ENCODE measurements around the gene LCN12.

LCN12 gene

DNA sequence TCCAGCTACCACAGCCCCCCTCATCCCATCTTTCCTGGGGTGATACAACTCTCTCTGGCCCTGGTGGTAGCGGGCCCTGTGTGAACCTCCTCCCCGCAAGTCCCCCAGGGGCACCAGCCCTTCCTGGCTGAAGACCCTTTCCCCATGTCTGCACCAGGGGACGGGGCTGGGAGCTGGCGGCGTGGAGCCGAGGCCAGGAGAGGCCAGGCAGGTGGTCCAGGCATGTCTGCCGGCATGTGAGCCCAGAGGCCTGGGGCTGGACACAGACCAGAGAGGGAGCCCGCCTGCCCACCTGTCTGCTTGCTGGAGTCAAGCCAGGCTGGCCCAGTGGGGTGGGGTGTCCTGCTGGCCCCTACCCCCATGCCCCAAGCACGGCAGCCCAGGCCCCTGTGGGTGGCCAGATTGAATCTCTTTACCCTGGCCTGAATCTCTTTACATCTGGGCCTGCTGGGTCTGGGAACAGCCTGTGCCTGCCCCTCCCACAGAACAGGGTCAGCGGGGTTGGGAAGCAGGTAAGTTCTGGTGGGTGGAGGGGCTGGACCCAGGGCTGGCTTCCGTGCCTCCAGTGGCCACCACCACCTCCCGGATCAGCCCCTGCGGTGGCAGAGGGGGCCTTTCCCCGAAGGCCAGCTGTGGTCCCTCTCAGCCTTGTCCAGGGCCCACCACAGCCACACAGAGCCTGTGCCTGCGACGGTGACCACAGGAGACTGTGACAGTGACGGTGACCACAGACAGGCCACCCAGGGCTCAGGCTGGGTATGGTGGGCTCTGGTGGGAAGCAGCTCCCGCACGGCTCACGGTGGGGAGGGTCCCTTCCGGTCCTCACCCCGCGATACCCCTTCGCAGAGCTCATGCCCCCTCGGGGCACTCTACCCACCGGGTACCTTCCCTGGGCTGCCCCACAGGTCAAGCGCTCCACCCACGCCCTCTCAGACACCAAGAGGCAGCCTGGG lies 7.1 kb downstream of the LCN12 start:
- DNase-seq (ENCODE audit: low spot score) = no peak

- DNase-seq (ENCODE audit: low spot score) = no peak
These were observed 8.3 kb downstream of the LCN12 start for GRCh38 chr9:136960212-136960937.

- no peak for DNase-seq (ENCODE audit: low spot score)
These were observed 8.8 kb downstream of the LCN12 start for GRCh38 chr9:136960938-136961275.

GRCh38 chr9:136961279-136962065 lies 9.4 kb downstream of the LCN12 start:
- peak; percentile 61 for DNase-seq (ENCODE audit: low spot score)

DNA sequence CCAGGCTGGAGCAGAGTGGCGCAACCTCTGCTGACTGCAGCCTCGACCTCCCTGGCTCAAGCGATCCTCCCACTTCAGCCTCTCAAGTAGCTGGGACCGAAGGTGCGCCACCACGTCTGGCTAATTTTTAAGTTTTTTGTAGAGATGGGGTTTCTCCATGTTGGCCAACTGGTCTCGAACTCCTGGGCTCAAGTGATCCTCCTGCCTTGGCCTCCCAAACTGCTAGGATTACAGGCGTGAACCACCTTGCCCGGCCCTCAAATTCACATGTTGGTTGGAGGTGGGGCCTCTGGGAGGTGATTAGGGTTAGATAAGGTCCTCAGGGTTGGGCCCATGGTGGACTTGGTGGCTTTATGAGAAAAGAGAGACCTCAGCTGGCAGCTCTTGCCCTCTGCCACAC lies 10.1 kb downstream of the LCN12 start:
- no peak for DNase-seq (ENCODE audit: low spot score)

DNA sequence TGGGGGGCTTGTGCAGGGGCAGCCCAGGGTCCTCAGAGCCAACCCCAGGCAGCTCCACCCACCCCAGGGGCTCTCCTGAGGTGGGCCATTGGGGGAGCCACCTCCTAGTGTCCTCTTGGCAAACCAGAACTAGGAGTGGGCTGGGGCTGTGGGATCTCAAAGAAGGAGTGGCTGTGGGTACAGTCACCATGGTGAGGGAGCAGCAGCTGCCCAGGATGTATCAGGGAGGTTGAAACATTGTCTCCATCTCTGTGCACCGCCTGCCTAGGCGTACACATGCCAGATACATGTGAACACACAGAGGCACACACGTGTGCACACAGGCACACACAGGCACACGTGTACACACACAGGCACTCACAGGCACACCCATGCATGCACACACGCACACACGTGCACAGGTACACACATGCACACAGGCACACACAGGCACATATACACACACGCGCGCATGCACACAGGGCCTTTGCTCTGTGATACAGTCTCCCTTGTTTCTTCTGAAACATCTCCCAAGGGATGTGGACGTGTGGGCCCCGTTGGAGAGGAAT lies 10.7 kb downstream of the LCN12 start:
- DNase-seq (ENCODE audit: low spot score) = no peak

- no peak for DNase-seq (ENCODE audit: low spot score)
These were observed 11.3 kb downstream of the LCN12 start for GRCh38 chr9:136963341-136963740.

DNA sequence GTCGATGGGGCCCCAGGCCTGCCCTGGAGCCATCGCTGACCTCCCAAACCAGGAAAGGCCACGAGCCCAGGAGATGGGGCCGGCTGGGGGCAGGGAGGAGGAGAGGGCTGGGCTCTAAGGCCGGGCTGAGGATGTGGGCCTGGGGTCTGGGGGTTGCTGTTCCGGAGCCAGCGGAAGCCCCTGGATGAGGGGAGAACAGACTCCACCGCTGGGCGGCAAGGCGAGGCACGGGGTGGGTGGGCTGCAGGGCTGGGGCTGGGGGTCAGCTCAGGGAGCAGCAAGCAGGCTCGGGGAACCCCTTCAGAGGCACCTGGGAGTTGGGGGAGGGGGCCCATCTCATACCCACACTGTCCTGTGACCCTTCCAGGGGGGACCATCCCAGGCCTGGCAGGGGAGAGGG lies 11.7 kb downstream of the LCN12 start:
- DNase-seq (ENCODE audit: low spot score) = no peak

GRCh38 chr9:136964171-136964689 lies 12.2 kb downstream of the LCN12 start:
- DNase-seq (ENCODE audit: low spot score) = no peak

- DNase-seq (ENCODE audit: low spot score) = no peak
These were observed 12.9 kb downstream of the LCN12 start for GRCh38 chr9:136964833-136965422.

GRCh38 chr9:136965771-136966484 lies 13.9 kb downstream of the LCN12 start:
- no peak for DNase-seq (ENCODE audit: low spot score)

DNA sequence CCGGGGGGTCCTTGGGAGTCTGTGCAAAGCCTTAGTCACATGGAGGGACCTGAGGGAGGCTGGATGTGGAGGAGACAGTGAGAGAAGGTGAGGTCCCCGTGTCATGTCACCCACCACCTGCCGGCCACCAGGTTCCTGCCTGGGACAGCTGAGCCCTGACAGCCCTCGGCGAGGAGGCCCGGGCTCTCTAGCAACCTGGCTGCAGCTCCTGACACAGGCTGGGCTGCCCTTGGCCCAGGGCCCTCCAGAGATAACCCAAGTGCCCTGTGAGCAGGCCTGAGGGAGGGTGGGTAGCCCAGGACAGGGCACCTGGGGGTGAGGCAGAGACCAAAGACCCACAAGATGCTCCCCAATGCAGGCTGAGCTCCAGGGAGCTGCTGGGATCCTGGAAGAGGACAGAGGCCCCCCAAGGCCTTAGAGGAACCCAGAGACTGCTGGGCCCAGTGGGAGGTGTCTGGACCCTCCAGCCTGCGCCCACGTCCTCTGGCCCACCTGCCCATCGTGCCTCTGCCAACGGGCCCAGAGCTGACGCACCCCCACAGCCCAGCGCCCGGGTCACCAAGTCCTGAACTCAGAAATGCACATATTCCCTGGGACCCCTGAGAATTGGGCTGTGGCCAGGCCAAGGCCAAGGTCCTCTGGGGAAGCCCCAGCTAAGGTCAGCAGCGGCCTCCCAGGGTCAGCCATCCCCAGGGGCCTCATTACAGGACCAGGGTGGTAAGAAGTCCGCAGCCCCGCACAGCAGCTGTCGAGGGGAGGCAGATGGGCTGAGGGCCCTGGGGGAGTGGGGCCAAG lies 16.5 kb downstream of the LCN12 start:
- no peak for DNase-seq (ENCODE audit: low spot score)

DNA sequence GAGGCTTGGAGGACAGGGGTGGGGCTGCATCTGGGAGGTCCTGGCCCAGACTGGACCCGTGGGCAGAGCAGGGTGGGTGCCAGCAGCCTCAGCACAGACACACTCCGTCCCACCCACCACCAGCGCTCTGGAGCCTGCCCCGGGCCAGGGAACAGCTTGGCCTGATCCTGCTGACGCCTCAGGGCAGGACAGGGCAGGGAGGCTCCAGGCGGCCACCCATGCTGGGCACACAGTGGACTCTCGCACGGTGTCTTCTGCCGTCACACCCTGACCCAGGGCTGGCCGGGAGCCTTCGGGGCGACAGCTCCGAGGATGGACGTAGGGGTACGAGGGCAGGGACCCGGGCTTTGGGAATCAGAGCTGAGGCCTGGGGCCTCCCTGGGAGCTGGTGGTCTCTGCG lies 17.1 kb downstream of the LCN12 start:
- DNase-seq (ENCODE audit: low spot score) = no peak

GRCh38 chr9:136969774-136970173 lies 17.7 kb downstream of the LCN12 start:
- no peak for DNase-seq (ENCODE audit: low spot score)

DNA sequence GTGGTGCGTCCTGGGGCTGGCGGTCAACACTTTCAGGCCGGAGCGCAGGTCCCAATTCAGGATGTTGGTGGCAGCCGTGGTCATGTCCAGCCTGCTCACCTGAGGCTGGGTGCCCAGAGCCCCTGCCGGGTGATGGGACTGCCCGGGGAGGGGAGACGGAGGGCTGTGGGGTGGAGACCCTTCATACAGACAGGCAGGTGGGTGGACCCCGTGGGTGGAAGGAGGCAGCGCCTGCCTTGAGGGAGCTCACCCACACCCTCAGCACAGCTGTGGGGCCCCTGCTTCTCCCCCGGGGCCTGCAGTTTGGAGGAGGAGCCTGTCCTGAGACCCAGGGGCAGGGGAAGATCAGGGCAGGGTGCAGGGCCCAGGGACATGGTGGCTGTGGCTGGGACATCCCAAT lies 18.3 kb downstream of the LCN12 start:
- DNase-seq (ENCODE audit: low spot score) = no peak

DNA sequence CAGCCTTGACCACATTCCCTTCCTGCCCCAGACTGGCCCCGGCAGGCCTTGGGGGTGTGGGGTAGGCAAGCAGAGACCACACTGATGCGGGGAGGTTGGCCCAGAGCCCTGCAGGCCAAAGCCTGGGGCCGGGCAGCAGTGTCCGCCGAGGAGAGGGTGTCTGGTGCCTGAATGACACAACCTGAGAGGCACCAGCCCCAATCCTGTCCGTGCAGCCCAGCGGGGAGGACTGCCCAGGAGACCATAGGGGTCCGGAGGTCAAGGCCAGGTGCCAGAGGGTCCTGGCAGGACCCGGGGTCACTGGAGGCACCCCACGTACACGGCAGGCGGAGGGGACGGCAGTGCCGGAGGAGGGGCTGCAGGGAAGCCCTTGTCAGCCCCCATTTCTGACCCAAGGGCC lies 19.7 kb downstream of the LCN12 start:
- DNase-seq (ENCODE audit: low spot score) = no peak

DNA sequence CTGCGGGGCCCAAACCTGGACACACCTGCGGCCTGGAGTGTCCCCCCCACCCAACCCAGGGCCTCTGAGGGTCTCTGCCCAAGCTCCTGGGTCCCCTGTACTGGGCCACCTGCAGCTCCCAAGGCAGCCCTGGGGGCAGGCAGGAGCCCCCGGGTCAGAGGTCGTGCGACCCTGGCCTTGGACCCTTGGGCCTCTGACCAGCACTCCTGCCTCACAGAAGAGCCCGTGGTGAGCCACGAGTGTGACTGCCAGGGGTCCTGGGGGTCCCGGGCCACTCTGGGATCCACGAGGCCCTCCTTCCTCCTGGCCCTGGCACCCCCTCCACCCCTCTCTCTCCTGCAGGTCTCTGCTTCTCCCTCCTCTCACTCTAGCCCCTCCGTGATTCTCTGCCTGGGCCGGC lies 20.3 kb downstream of the LCN12 start:
- no peak for DNase-seq (ENCODE audit: low spot score)

DNA sequence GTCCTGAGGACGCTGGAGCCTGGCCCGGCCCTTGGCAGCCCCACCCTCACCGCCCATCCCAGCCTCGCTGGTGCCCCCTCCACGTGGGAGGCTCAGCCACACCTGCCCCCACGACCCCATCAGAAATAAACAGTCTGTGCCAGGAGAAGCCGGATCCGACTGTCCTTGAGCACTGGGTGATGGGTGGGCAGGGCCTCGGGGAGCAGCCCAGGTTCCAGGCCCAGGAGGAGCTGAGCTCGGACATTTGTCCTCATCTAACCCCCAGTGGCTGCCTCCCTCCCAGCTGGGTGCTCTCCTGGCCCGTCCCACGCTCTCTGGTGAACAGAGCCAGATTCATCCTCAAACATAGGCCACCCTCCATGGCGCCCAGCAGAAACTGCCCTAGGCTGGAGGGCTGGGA lies 20.7 kb downstream of the LCN12 start:
- no peak for DNase-seq (ENCODE audit: low spot score)

- no peak for DNase-seq (ENCODE audit: low spot score)
These were observed 21.8 kb downstream of the LCN12 start for GRCh38 chr9:136973618-136974617.

Data from AG20443 (cell line).